HepG2 (cell line): ENCODE results near the gene OSCP1. TPM values are rescaled to one million over a fixed set of nuclear protein-coding genes. Genes with fewer than 3 reads are reported as not detected.

ENCODE experiments used
- CHCHD3 ChIP-seq: sonication (generic); formaldehyde crosslinking; IDR thresholded peaks from 2 replicates; pipeline ENCODE4 v1.8.0; 2022; ENCODE audit warnings: mild to moderate bottlenecking, missing genetic modification reagents, moderate library complexity
- FOXA3 ChIP-seq: IDR thresholded peaks from 2 replicates; pipeline ENCODE4 v1.6.1; 2016; ENCODE audit warnings: missing genetic modification reagents, missing compliant biosample characterization
- HHEX ChIP-seq: IDR thresholded peaks from 2 replicates; pipeline ENCODE4 v1.6.1; 2016; ENCODE audit warnings: control low read depth
- KDM1A ChIP-seq: IDR thresholded peaks from 2 replicates; pipeline ENCODE4 v1.6.1; 2016; ENCODE audit warnings: missing compliant biosample characterization
- KDM2A ChIP-seq: sonication (generic); formaldehyde crosslinking; IDR thresholded peaks from 2 replicates; pipeline ENCODE4 v1.4.0; 2020; ENCODE audit warnings: low read depth, missing genetic modification reagents, borderline replicate concordance
- KDM5B ChIP-seq: sonication (generic); formaldehyde crosslinking; IDR thresholded peaks from 2 replicates; pipeline ENCODE4 v1.4.0; 2020; ENCODE audit warnings: missing genetic modification reagents, mild to moderate bottlenecking, borderline replicate concordance
- MAF1 ChIP-seq: sonication (generic); formaldehyde crosslinking; IDR thresholded peaks from 2 replicates; pipeline ENCODE4 v1.5.0; 2020; ENCODE audit warnings: missing genetic modification reagents, borderline replicate concordance
- MED13 ChIP-seq: sonication (generic); formaldehyde crosslinking; IDR thresholded peaks from 2 replicates; pipeline ENCODE4 v1.5.0; 2020; ENCODE audit warnings: missing genetic modification reagents
- MEIS1 ChIP-seq: sonication (generic); formaldehyde crosslinking; IDR thresholded peaks from 2 replicates; pipeline ENCODE4 v1.9.0; 2021; ENCODE audit warnings: mild to moderate bottlenecking, missing genetic modification reagents, moderate library complexity, borderline replicate concordance
- TARDBP ChIP-seq: sonication (generic); formaldehyde crosslinking; IDR thresholded peaks from 2 replicates; pipeline ENCODE4 v1.8.0; 2022; ENCODE audit warnings: mild to moderate bottlenecking, missing genetic modification reagents
- THAP11 ChIP-seq: IDR thresholded peaks from 2 replicates; pipeline ENCODE4 v1.6.1; 2016; ENCODE audit warnings: missing biosample characterization, missing genetic modification reagents
- TOPORS ChIP-seq: sonication (generic); formaldehyde crosslinking; IDR thresholded peaks from 2 replicates; pipeline ENCODE4 v1.8.0; 2023; ENCODE audit warnings: mild to moderate bottlenecking, missing genetic modification reagents
- ZFP36L2 ChIP-seq: sonication (generic); formaldehyde crosslinking; IDR thresholded peaks from 2 replicates; pipeline ENCODE4 v1.4.0; 2020; ENCODE audit warnings: missing genetic modification reagents
- ZNF3 ChIP-seq: IDR thresholded peaks from 2 replicates; pipeline ENCODE4 v1.7.0; 2017; ENCODE audit warnings: inconsistent platforms
- ZNF670 ChIP-seq: sonication (generic); formaldehyde crosslinking; IDR thresholded peaks from 2 replicates; pipeline ENCODE4 v1.8.0; 2022; ENCODE audit warnings: mild to moderate bottlenecking, missing genetic modification reagents, borderline replicate concordance
- ZNF850 ChIP-seq: sonication (generic); formaldehyde crosslinking; conservative IDR thresholded peaks from 2 replicates; pipeline ENCODE4 v1.9.0; 2021; ENCODE audit warnings: mild to moderate bottlenecking, missing genetic modification reagents
- polyA plus RNA-seq, 8 experiments: library from polyadenylated mRNA; depleted of rRNA in 3 of 8; stranded (reverse) in 7 of 8; unstranded in 1 of 8; fragments of >200 nt; fragmentation: Illumina TruSeq in 4 of 8; extraction: Trizol in 4 of 8; gene quantifications; 2 replicates each; pipeline versions ENCODE4 v1.2.1 to v1.2.3, GENCODE V29; 2011 to 2016; ENCODE audit warnings: low read depth in 4 of 8, missing spikeins in 1 of 8, mixed read lengths in 1 of 8; ENCODE audit not compliant: insufficient read depth in 1 of 8
- total RNA-seq, 5 experiments: library from RNA; depleted of rRNA; stranded (reverse); fragments of >200 nt; fragmentation: Illumina TruSeq; extraction: Trizol; gene quantifications; 2 replicates each; pipeline ENCODE4 v1.2.3, GENCODE V29; 2016; ENCODE audit warnings: low read depth in 1 of 5
- TF ChIP-seq, protein P1 (sequence below): sonication (generic); formaldehyde crosslinking; IDR thresholded peaks from 2 replicates; pipeline ENCODE4 v1.5.0; 2020; ENCODE audit warnings: missing genetic modification reagents
- TF ChIP-seq, protein P2 (sequence below): IDR thresholded peaks from 2 replicates; pipeline ENCODE4 v1.6.1; 2016; ENCODE audit warnings: control low read depth
- TF ChIP-seq, protein P3 (sequence below): sonication (generic); formaldehyde crosslinking; IDR thresholded peaks from 2 replicates; pipeline ENCODE4 v1.8.0; 2022; ENCODE audit warnings: mild to moderate bottlenecking, missing genetic modification reagents, moderate library complexity
- TF ChIP-seq, protein P4 (sequence below): sonication (generic); formaldehyde crosslinking; IDR thresholded peaks from 2 replicates; pipeline ENCODE4 v1.4.0; 2020; ENCODE audit warnings: missing genetic modification reagents
- TF ChIP-seq, protein P5 (sequence below): sonication (generic); formaldehyde crosslinking; IDR thresholded peaks from 2 replicates; pipeline ENCODE4 v1.4.0; 2020; ENCODE audit warnings: missing genetic modification reagents

OSCP1 gene
- total and polyA plus RNA-seq, 2 of the 13 experiments (the other 11 are each of a cell fraction or from before 2014, with no cell fraction given): 0.60 to 0.84 TPM

DNA sequence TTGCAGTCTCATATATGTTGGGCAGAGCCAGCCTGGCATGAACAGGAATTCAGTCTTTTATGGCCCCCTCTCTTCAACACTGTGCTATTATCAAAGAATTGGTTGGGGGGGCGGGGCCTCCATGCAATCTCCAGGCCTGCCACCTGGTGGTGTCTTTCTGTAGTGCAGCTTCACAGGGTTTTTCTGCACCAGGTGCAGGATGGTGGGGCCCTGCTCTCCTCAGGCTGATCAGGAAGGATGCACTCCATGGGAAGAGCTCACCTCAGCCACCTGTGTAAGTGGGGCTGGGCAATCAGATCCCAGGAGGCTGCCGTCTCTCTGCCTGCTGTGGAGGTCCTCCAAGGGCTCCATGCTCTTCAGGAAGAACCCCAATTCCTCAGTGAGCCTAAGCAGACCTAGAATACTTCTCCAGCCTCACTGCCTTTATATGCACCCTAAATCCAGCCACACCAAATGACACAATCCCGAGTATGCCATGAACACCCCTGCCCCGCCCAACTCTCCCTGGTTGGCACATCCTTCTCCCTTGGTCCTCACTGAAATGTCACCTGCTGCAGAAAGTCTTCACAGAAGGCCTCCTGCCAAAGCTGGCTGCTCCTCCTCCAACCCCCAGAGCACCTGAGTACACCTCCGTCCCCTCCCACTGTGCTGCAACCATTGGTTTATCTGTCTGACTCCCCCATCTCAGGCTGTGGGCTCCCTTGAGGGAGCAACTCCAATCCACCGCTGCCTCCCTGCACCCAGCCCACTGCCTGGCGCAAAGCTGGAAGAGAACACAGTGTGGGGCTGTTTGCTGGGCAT, 81.0 kb downstream of the OSCP1 start (continued):
- TF ChIP-seq, protein P1, sequence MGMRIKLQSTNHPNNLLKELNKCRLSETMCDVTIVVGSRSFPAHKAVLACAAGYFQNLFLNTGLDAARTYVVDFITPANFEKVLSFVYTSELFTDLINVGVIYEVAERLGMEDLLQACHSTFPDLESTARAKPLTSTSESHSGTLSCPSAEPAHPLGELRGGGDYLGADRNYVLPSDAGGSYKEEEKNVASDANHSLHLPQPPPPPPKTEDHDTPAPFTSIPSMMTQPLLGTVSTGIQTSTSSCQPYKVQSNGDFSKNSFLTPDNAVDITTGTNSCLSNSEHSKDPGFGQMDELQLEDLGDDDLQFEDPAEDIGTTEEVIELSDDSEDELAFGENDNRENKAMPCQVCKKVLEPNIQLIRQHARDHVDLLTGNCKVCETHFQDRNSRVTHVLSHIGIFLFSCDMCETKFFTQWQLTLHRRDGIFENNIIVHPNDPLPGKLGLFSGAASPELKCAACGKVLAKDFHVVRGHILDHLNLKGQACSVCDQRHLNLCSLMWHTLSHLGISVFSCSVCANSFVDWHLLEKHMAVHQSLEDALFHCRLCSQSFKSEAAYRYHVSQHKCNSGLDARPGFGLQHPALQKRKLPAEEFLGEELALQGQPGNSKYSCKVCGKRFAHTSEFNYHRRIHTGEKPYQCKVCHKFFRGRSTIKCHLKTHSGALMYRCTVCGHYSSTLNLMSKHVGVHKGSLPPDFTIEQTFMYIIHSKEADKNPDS (CRISPR knock-in tag): no peak
- TF ChIP-seq KDM5B (CRISPR knock-in tag) (0 out of 2 replicates have a peak, but pooled peaks have one; percentile 37), KDM1A (CRISPR knock-in tag) (no peak), CHCHD3 (CRISPR knock-in tag) (no peak), MAF1 (CRISPR knock-in tag) (no peak), KDM2A (CRISPR knock-in tag) (peak; percentile 28; the same call in 1 of the 2 replicates), ZNF670 (CRISPR knock-in tag) (no peak), MEIS1 (no peak), FOXA3 (CRISPR knock-in tag) (no peak), THAP11 (CRISPR knock-in tag) (peak; percentile 72), ZNF850 (CRISPR knock-in tag) (no peak), MED13 (CRISPR knock-in tag) (no peak), TARDBP (no peak), ZNF3 (CRISPR knock-in tag) (no peak), TOPORS (CRISPR knock-in tag) (no peak), ZFP36L2 (CRISPR knock-in tag) (no peak), HHEX (CRISPR knock-in tag) (no peak)
- TF ChIP-seq, protein P2, sequence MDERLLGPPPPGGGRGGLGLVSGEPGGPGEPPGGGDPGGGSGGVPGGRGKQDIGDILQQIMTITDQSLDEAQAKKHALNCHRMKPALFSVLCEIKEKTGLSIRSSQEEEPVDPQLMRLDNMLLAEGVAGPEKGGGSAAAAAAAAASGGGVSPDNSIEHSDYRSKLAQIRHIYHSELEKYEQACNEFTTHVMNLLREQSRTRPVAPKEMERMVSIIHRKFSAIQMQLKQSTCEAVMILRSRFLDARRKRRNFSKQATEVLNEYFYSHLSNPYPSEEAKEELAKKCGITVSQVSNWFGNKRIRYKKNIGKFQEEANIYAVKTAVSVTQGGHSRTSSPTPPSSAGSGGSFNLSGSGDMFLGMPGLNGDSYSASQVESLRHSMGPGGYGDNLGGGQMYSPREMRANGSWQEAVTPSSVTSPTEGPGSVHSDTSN (CRISPR knock-in tag): no peak
- TF ChIP-seq, protein P3, sequence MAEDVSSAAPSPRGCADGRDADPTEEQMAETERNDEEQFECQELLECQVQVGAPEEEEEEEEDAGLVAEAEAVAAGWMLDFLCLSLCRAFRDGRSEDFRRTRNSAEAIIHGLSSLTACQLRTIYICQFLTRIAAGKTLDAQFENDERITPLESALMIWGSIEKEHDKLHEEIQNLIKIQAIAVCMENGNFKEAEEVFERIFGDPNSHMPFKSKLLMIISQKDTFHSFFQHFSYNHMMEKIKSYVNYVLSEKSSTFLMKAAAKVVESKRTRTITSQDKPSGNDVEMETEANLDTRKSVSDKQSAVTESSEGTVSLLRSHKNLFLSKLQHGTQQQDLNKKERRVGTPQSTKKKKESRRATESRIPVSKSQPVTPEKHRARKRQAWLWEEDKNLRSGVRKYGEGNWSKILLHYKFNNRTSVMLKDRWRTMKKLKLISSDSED: no peak
- TF ChIP-seq, protein P4, sequence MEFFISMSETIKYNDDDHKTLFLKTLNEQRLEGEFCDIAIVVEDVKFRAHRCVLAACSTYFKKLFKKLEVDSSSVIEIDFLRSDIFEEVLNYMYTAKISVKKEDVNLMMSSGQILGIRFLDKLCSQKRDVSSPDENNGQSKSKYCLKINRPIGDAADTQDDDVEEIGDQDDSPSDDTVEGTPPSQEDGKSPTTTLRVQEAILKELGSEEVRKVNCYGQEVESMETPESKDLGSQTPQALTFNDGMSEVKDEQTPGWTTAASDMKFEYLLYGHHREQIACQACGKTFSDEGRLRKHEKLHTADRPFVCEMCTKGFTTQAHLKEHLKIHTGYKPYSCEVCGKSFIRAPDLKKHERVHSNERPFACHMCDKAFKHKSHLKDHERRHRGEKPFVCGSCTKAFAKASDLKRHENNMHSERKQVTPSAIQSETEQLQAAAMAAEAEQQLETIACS (CRISPR knock-in tag): no peak
- TF ChIP-seq, protein P5, sequence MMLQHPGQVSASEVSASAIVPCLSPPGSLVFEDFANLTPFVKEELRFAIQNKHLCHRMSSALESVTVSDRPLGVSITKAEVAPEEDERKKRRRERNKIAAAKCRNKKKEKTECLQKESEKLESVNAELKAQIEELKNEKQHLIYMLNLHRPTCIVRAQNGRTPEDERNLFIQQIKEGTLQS (CRISPR knock-in tag): no peak
